ENCODE data around the gene OVCA2. TPM values are rescaled to one million over a fixed set of nuclear protein-coding genes. Genes with fewer than 3 reads are reported as not detected.

Gene OVCA2
- total RNA-seq, 1 donor from 2014 or later: 21.9 TPM

- Mint-ChIP-seq H3K27me3 (no peaks in the 10 kb centered on the region), H3K9me3 (ENCODE audit: low read depth) (no peaks in the 10 kb centered on the region), H3K27ac (no peak overlapping the region), H3K4me1 (ENCODE audit: low read depth) (no peaks in the 10 kb centered on the region), H3K4me3 (ENCODE audit: low read depth) (no peak overlapping the region), H3K36me3 (ENCODE audit: insufficient read depth) (peaks cover 16% of the 10 kb centered on the region)
- DNase-seq (ENCODE audit: low spot score, unreplicated experiment): no peak
- no peak for TF ChIP-seq CTCF (IDR thresholded peaks at IDR 0.05; ENCODE audit: unreplicated experiment)
Measured at GRCh38 chr17:2074919-2075318, 33.1 kb downstream of the OVCA2 start.

GRCh38 chr17:2075336-2076086, 33.7 kb downstream of the OVCA2 start:
- Mint-ChIP-seq H3K9me3 (ENCODE audit: low read depth) (no peaks in the 10 kb centered on the region), H3K4me3 (ENCODE audit: low read depth) (no peak overlapping the region), H3K4me1 (ENCODE audit: low read depth) (no peaks in the 10 kb centered on the region), H3K27me3 (no peaks in the 10 kb centered on the region), H3K27ac (no peak overlapping the region), H3K36me3 (ENCODE audit: insufficient read depth) (peaks cover 17% of the 10 kb centered on the region)
- no peak for DNase-seq (ENCODE audit: low spot score, unreplicated experiment)
- TF ChIP-seq CTCF (IDR thresholded peaks at IDR 0.05; ENCODE audit: unreplicated experiment): no peak

- Mint-ChIP-seq H3K4me1 (ENCODE audit: low read depth) (no peaks in the 10 kb centered on the region), H3K36me3 (ENCODE audit: insufficient read depth) (peaks cover 17% of the 10 kb centered on the region), H3K27ac (no peak overlapping the region), H3K27me3 (no peaks in the 10 kb centered on the region), H3K4me3 (ENCODE audit: low read depth) (no peak overlapping the region), H3K9me3 (ENCODE audit: low read depth) (no peaks in the 10 kb centered on the region)
- DNase-seq (ENCODE audit: low spot score, unreplicated experiment): no peak
- no peak for TF ChIP-seq CTCF (IDR thresholded peaks at IDR 0.05; ENCODE audit: unreplicated experiment)
Measured at GRCh38 chr17:2076087-2076984, 34.5 kb downstream of the OVCA2 start.

- no peak overlapping the region for H3K4me3 Mint-ChIP-seq (ENCODE audit: low read depth)
- H3K4me1 Mint-ChIP-seq (ENCODE audit: low read depth): no peaks in the 10 kb centered on the region
- H3K36me3 Mint-ChIP-seq (ENCODE audit: insufficient read depth): peaks cover 20% of the 10 kb centered on the region
- H3K27ac Mint-ChIP-seq: no peak overlapping the region
- DNase-seq (ENCODE audit: low spot score, unreplicated experiment): no peak
- no peak for TF ChIP-seq CTCF (IDR thresholded peaks at IDR 0.05; ENCODE audit: unreplicated experiment)
- no peaks in the 10 kb centered on the region for H3K27me3 Mint-ChIP-seq
- H3K9me3 Mint-ChIP-seq (ENCODE audit: low read depth): no peaks in the 10 kb centered on the region
Measured at GRCh38 chr17:2077040-2077439, 35.2 kb downstream of the OVCA2 start.

GRCh38 chr17:2081564-2081963, 39.7 kb downstream of the OVCA2 start:
- Mint-ChIP-seq H3K27me3 (no peaks in the 10 kb centered on the region), H3K4me1 (ENCODE audit: low read depth) (peaks cover 19% of the 10 kb centered on the region), H3K4me3 (ENCODE audit: low read depth) (no peak overlapping the region), H3K9me3 (ENCODE audit: low read depth) (no peaks in the 10 kb centered on the region), H3K36me3 (ENCODE audit: insufficient read depth) (peaks cover 17% of the 10 kb centered on the region), H3K27ac (no peak overlapping the region)
- TF ChIP-seq CTCF (IDR thresholded peaks at IDR 0.05; ENCODE audit: unreplicated experiment): no peak
- no peak for DNase-seq (ENCODE audit: low spot score, unreplicated experiment)

Measured in progenitor cell of endocrine pancreas (in vitro differentiated cells).